H1 (cell line): Measurements from ENCODE around the gene PRR23C. TPM values are rescaled to one million over a fixed set of nuclear protein-coding genes. Genes with fewer than 3 reads are reported as not detected.

Experiments
- CTCF ChIA-PET: fragments of 300-600 bp; sonication (Branson Sonifier 250); formaldehyde crosslinking; loops from one replicate; lab custom pipeline; 2021; ENCODE audit not compliant: partially characterized antibody; lab: Charles Lee
- POLR2A ChIA-PET: fragments of 300-600 bp; sonication (Branson Sonifier 250); formaldehyde crosslinking; loops from one replicate; lab custom pipeline; 2021; ENCODE audit warnings: inconsistent platforms; ENCODE audit not compliant: partially characterized antibody; lab: Charles Lee
- DNase-seq, 2 experiments: peaks; one replicate each; pipeline versions ENCODE4 v3.0.0 to v3.0.0-alpha.2; 2010 to 2022; ENCODE audit warnings: low spot score in 2 of 2, low read depth in 1 of 2, mixed read lengths in 1 of 2
- FAIRE-seq: peaks from 2 replicates; lab custom pipeline; 2011; peaks lifted over from hg19 to GRCh38; lab: Jason Lieb, UNC
- H2AFZ ChIP-seq: 2 replicates; pipeline ENCODE4 v1.8.1; 2012; ENCODE audit warnings: low read length, inconsistent platforms
- H2AK5ac ChIP-seq: 2 replicates; pipeline ENCODE4 v1.6.1; 2013; ENCODE audit warnings: low read depth, low read length
- H2BK120ac ChIP-seq: replicated peaks from 2 replicates; pipeline ENCODE3; 2013; ENCODE audit warnings: low read depth, low read length, inconsistent platforms
- H2BK12ac ChIP-seq: 2 replicates; pipeline ENCODE4 v1.6.1; 2013; ENCODE audit warnings: low read depth, low read length
- H2BK15ac ChIP-seq: 2 replicates; pipeline ENCODE4 v1.6.1; 2013; ENCODE audit warnings: low read length
- H2BK20ac ChIP-seq: 2 replicates; pipeline ENCODE4 v1.6.1; 2013; ENCODE audit warnings: low read length
- H2BK5ac ChIP-seq: 2 replicates; pipeline ENCODE4 v1.6.1; 2013; ENCODE audit warnings: low read depth, low read length
- H3K14ac ChIP-seq: 2 replicates; pipeline ENCODE4 v1.6.1; 2013; ENCODE audit warnings: inconsistent platforms; ENCODE audit not compliant: insufficient read length
- H3K18ac ChIP-seq: 2 replicates; pipeline ENCODE4 v1.6.1; 2013; ENCODE audit warnings: low read length; ENCODE audit errors: extremely low read depth
- H3K23ac ChIP-seq: 2 replicates; pipeline ENCODE4 v1.6.1; 2013; ENCODE audit warnings: inconsistent platforms; ENCODE audit not compliant: insufficient read length
- H3K23me2 ChIP-seq: 2 replicates; pipeline ENCODE4 v1.6.1; 2013; ENCODE audit warnings: low read depth, low read length
- H3K27ac ChIP-seq: 2 replicates; pipeline ENCODE4 v1.6.1; 2011; ENCODE audit warnings: low read depth, low read length, inconsistent platforms
- H3K27me3 ChIP-seq, 4 experiments: replicated peaks in 1 of 4; 1 replicate in 1 of 4; 2 replicates in 3 of 4; pipeline versions ENCODE4 v1.6.1 to v1.8.1; 2011 to 2013; ENCODE audit warnings: low read length in 3 of 4, mild to moderate bottlenecking in 3 of 4, inconsistent platforms in 2 of 4, mixed read lengths in 2 of 4, moderate library complexity in 1 of 4; ENCODE audit not compliant: control insufficient read depth in 3 of 4, insufficient read depth in 3 of 4; ENCODE audit errors: extremely low read depth in 1 of 4
- H3K36me3 ChIP-seq, 4 experiments: 2 replicates each; pipeline versions ENCODE4 v1.6.1 to v1.8.1; 2011 to 2013; ENCODE audit warnings: mild to moderate bottlenecking in 4 of 4, low read length in 3 of 4, moderate library complexity in 2 of 4, control low read depth in 1 of 4, inconsistent platforms in 1 of 4; ENCODE audit not compliant: insufficient read depth in 4 of 4, control insufficient read depth in 2 of 4
- H3K4ac ChIP-seq: replicated peaks from 2 replicates; pipeline ENCODE3; 2013; ENCODE audit warnings: low read length, low read depth, mixed read lengths, inconsistent platforms; ENCODE audit not compliant: insufficient read length
- H3K4me1 ChIP-seq, 4 experiments: replicated peaks in 1 of 4; 1 replicate in 1 of 4; 2 replicates in 3 of 4; pipeline versions ENCODE4 v1.6.1 to v1.8.1; 2011 to 2013; ENCODE audit warnings: low read length in 3 of 4, inconsistent platforms in 2 of 4, mixed read lengths in 1 of 4; ENCODE audit not compliant: insufficient read depth in 4 of 4, control insufficient read depth in 3 of 4
- H3K4me2 ChIP-seq, 2 experiments: 2 replicates each; pipeline versions ENCODE4 v1.6.1 to v1.8.1; 2011 to 2013; ENCODE audit warnings: low read depth in 2 of 2, low read length in 2 of 2, control low read depth in 1 of 2, inconsistent platforms in 1 of 2, mild to moderate bottlenecking in 1 of 2; ENCODE audit not compliant: insufficient read depth in 1 of 2
- H3K4me3 ChIP-seq, 4 experiments: fragments of 200-600, 300-600 bp in 1 of 4; sonication (generic), shearing (Covaris generic), sonication (Bioruptor Twin) in 1 of 4; 2 replicates each; pipeline versions ENCODE4 v1.5.1 to v1.8.1; 2011 to 2016; ENCODE audit warnings: low read length in 4 of 4, low read depth in 3 of 4, control low read depth in 2 of 4, inconsistent platforms in 2 of 4, mild to moderate bottlenecking in 2 of 4, mixed read lengths in 1 of 4, moderate library complexity in 1 of 4; ENCODE audit not compliant: insufficient read depth in 2 of 4; ENCODE audit errors: extremely low read depth in 1 of 4
- H3K56ac ChIP-seq: replicated peaks from 2 replicates; pipeline ENCODE3; 2013; ENCODE audit warnings: low read depth, mild to moderate bottlenecking, mixed read lengths, low read length, inconsistent platforms; ENCODE audit not compliant: insufficient read length
- H3K79me1 ChIP-seq: 2 replicates; pipeline ENCODE4 v1.6.1; 2013; ENCODE audit warnings: low read depth, low read length, control low read depth
- H3K79me2 ChIP-seq, 2 experiments: 2 replicates each; pipeline versions ENCODE4 v1.6.1 to v1.8.1; 2012 to 2013; ENCODE audit warnings: low read length in 2 of 2, mild to moderate bottlenecking in 2 of 2, inconsistent platforms in 1 of 2; ENCODE audit not compliant: insufficient read depth in 2 of 2, control insufficient read depth in 1 of 2
- H3K9ac ChIP-seq, 4 experiments: replicated peaks in 1 of 4; 1 replicate in 1 of 4; 2 replicates in 3 of 4; pipeline versions ENCODE4 v1.6.1 to v1.8.1; 2011 to 2013; ENCODE audit warnings: low read depth in 3 of 4, low read length in 3 of 4, control low read depth in 2 of 4, mild to moderate bottlenecking in 2 of 4, moderate library complexity in 2 of 4, inconsistent platforms in 1 of 4; ENCODE audit errors: extremely low read depth in 1 of 4
- H3K9me3 ChIP-seq, 2 experiments: 2 replicates each; pipeline versions ENCODE4 v1.6.1 to v1.8.1; 2012 to 2013; ENCODE audit warnings: mild to moderate bottlenecking in 2 of 2, moderate library complexity in 2 of 2, control low read depth in 1 of 2, inconsistent platforms in 1 of 2, low read depth in 1 of 2, low read length in 1 of 2, mixed read lengths in 1 of 2; ENCODE audit not compliant: insufficient read depth in 2 of 2
- H4K20me1 ChIP-seq, 2 experiments: replicated peaks in 1 of 2; 2 replicates each; pipeline versions ENCODE3 to v1.8.1; 2011 to 2013; ENCODE audit warnings: inconsistent platforms in 2 of 2, low read length in 2 of 2, mild to moderate bottlenecking in 1 of 2; ENCODE audit not compliant: insufficient read depth in 2 of 2, control insufficient read depth in 1 of 2
- H4K5ac ChIP-seq: 2 replicates; pipeline ENCODE4 v1.6.1; 2013; ENCODE audit warnings: low read length, low read depth, mixed read lengths, inconsistent platforms; ENCODE audit not compliant: insufficient read length
- H4K8ac ChIP-seq: 2 replicates; pipeline ENCODE4 v1.8.0; 2013; ENCODE audit warnings: mild to moderate bottlenecking, moderate library complexity, low read length, inconsistent platforms; ENCODE audit not compliant: insufficient read depth; ENCODE audit errors: extremely low read depth
- H4K91ac ChIP-seq: replicated peaks from 2 replicates; pipeline ENCODE3; 2013; ENCODE audit warnings: low read length, mixed read lengths, inconsistent platforms; ENCODE audit not compliant: insufficient read length
- CBX5 ChIP-seq: fragments of 300-800, 300-1000 bp; sonication (generic); IDR thresholded peaks from 2 replicates; pipeline ENCODE4 v1.7.1; 2016; ENCODE audit warnings: antibody characterized with exemption, low read length, low read depth
- MAFK ChIP-seq: IDR thresholded peaks from 2 replicates; pipeline ENCODE4 v1.6.1; 2012; ENCODE audit warnings: low read depth, mild to moderate bottlenecking, improper control_type of control experiment, low read length
- WGBS, 2 experiments: shearing (Covaris generic) in 1 of 2; methylation state at CpG; one replicate each; pipeline versions ENCODE4 v1.1.6 to v1.1.7; 2013 to 2015; ENCODE audit warnings: low lambda C conversion rate in 2 of 2, mixed read lengths in 2 of 2, inconsistent platforms in 1 of 2, low coverage in 1 of 2, missing lambda C conversion rate in 1 of 2; ENCODE audit not compliant: insufficient replicate concordance in 2 of 2, insufficient coverage in 1 of 2, insufficient read length in 1 of 2; ENCODE audit errors: extremely low coverage in 1 of 2, missing lambda C conversion rate in 1 of 2; 5-methylcytosine and 5-hydroxymethylcytosine counted together
- polyA plus RNA-seq, 7 experiments: library from polyadenylated mRNA; depleted of rRNA in 3 of 7; stranded (reverse) in 5 of 7; unstranded in 2 of 7; fragments of >200 nt in 5 of 7; fragments of 200-250 nt in 2 of 7; gene quantifications; 1 replicate in 5 of 7; 2 replicates in 1 of 7; 4 replicates in 1 of 7; pipeline versions ENCODE4 v1.2.1 to v1.2.3, GENCODE V29; 2011 to 2013; ENCODE audit warnings: missing spikeins in 2 of 7, mixed read lengths in 2 of 7
- total RNA-seq: library from RNA; stranded (reverse); fragmentation: NEBNext Ultra II Directional; extraction: Animal tissue kit (Norgen Biotek cat#: 25700); gene quantifications from 2 replicates; pipeline ENCODE4 v1.2.1, GENCODE V29; 2021

PRR23C gene
- total and polyA plus RNA-seq, 2 of the 8 experiments (the other 6 are each of a cell fraction or from before 2014, with no cell fraction given): not detected

DNA sequence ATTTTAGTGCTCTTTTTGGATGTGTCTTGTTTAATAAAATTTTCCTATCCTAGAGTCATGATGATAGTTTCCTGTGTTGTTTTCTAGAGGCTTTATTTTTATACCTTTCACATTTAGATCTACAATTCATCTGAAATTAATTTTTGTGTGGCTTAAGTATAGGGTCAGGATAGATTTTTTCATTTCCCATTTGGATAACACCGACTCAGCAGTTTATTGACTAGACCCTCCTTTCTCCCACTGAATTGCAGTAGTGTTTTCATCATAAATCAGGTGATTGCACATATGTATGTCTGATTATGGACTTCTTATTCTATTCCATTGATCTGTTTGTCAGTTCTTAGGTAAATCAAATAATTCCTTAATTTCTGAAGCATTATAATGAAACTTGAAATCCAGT, 49.0 kb downstream of the PRR23C start:
- Histone ChIP-seq H2BK20ac (no peak overlapping the region), H4K20me1 (no peaks in the 10 kb centered on the region), H3K23ac (no peak overlapping the region), H3K27me3 (no peaks in the 10 kb centered on the region), H3K4me3 (no peak overlapping the region), H2BK5ac (no peak overlapping the region), H4K5ac (no peak overlapping the region), H3K23me2 (no peaks in the 10 kb centered on the region), H2AFZ (no peak overlapping the region), H3K4me1 (no peaks in the 10 kb centered on the region), H3K79me1 (no peaks in the 10 kb centered on the region), H3K4ac (no peak overlapping the region), H4K91ac (no peak overlapping the region), H2BK15ac (no peak overlapping the region), H3K56ac (no peak overlapping the region), H2AK5ac (no peak overlapping the region), H2BK120ac (no peak overlapping the region), H3K18ac (no peak overlapping the region), H4K8ac (no peak overlapping the region), H3K36me3 (no peaks in the 10 kb centered on the region), H3K14ac (no peak overlapping the region), H3K27ac (no peak overlapping the region), H2BK12ac (no peak overlapping the region), H3K4me2 (no peak overlapping the region), H3K9ac (no peak overlapping the region), H3K9me3 (no peaks in the 10 kb centered on the region; a peak in 1 of 4 replicates), H3K79me2 (no peaks in the 10 kb centered on the region)
- TF ChIP-seq MAFK (peak; percentile 79; the same call in 1 of the 2 replicates), CBX5 (no peak)
- FAIRE-seq (no peak), DNase-seq (no peak)
- POLR2A ChIA-PET: no interaction called here
- 86% methylated on average over 1 of the region's 1 CpG; no CpG with 5 or more reads in 1 of the 2 experiments for WGBS, 2 experiments
- CTCF ChIA-PET: no interaction called here

Other genes with a start within 250 kb of the PRR23C start
- gene PIK3CB, start 210.0 kb downstream of the PRR23C start, total RNA-seq: 33.0 and 35.2 TPM in 2 replicates
- 7.1 and 8.3 TPM in 2 replicates for gene PIK3CB, start 210.0 kb downstream of the PRR23C start, polyA plus RNA-seq (2011; rRNA removed)
- gene FOXL2, start 97.8 kb downstream of the PRR23C start, total RNA-seq: 2.2 and 2.4 TPM in 2 replicates
- 0.59 and 1.6 TPM in 2 replicates for gene FOXL2, start 97.8 kb downstream of the PRR23C start, polyA plus RNA-seq (2011; rRNA removed)
- 7.3 and 7.9 TPM in 2 replicates for gene FOXL2NB, start 97.7 kb downstream of the PRR23C start, total RNA-seq
- gene FOXL2NB, start 97.7 kb downstream of the PRR23C start, polyA plus RNA-seq (2011; rRNA removed): 5.4 and 12.8 TPM in 2 replicates
- gene PRR23A, start 38.6 kb downstream of the PRR23C start, total RNA-seq: not detected in 2 replicates
- gene PRR23A, start 38.6 kb downstream of the PRR23C start, polyA plus RNA-seq (2011; rRNA removed): not detected in 2 replicates
- gene PRR23B, start 24.0 kb downstream of the PRR23C start, total RNA-seq: not detected in 2 replicates
- gene PRR23B, start 24.0 kb downstream of the PRR23C start, polyA plus RNA-seq (2011; rRNA removed): not detected in 2 replicates